ENCODE data around the gene CKM. TPM values are rescaled to one million over a fixed set of nuclear protein-coding genes. Genes with fewer than 3 reads are reported as not detected.

The CKM gene
- total RNA-seq, result not detected

GRCh38 chr19:45322744-45323281, at the start of gene CKM:
Gene CKM, minus strand, starts transcription at chr19:45322875. Its CDS starts 3,162 bp downstream, at chr19:45319713.
- H3K36me3 Mint-ChIP-seq (ENCODE audit: low read depth), result no peaks in the 10 kb centered on the region
- peaks cover 18% of the 10 kb centered on the region for H3K27me3 Mint-ChIP-seq
- no peak for DNase-seq
- POLR2A ChIA-PET, result no interaction called here
- peaks cover 2% of the 10 kb centered on the region for H3K4me1 Mint-ChIP-seq
- no peak within 1 kb of the TSS for H3K4me3 Mint-ChIP-seq
- H3K27ac Mint-ChIP-seq, result no peak within 1 kb of the TSS
- no peaks in the 10 kb centered on the region for H3K9me3 Mint-ChIP-seq
- CTCF ChIA-PET, result no interaction called here

- Mint-ChIP-seq H3K27ac (peak within 1 kb of the TSS; percentile 97), H3K27me3 (no peaks in the 10 kb centered on the region), H3K4me3 (peak within 1 kb of the TSS; percentile 89), H3K9me3 (no peaks in the 10 kb centered on the region), H3K4me1 (peaks cover 18% of the 10 kb centered on the region), H3K36me3 (ENCODE audit: low read depth) (no peaks in the 10 kb centered on the region)
- ChIA-PET POLR2A (interaction anchor here (0.7 to 1.1 kb wide), 4 partner anchors 14 to 480 kb away, joined by 3 to 4 read pairs (median 3); no protein-coding TSS in a partner anchor), CTCF (interaction anchor here (0.9 to 1.5 kb wide), 6 partner anchors 32 to 322 kb away, joined by 3 to 5 read pairs (median 3); partner anchors contain the start of genes PPP1R13L and QPCTL)
- peak; percentile 100 for DNase-seq
These were observed 47.9 kb upstream of the CKM start, which contains the start of gene ERCC2 for GRCh38 chr19:45370410-45371204. Gene ERCC2, minus strand, starts transcription at chr19:45370573. Its CDS starts 33 bp downstream, at chr19:45370540.

DNA sequence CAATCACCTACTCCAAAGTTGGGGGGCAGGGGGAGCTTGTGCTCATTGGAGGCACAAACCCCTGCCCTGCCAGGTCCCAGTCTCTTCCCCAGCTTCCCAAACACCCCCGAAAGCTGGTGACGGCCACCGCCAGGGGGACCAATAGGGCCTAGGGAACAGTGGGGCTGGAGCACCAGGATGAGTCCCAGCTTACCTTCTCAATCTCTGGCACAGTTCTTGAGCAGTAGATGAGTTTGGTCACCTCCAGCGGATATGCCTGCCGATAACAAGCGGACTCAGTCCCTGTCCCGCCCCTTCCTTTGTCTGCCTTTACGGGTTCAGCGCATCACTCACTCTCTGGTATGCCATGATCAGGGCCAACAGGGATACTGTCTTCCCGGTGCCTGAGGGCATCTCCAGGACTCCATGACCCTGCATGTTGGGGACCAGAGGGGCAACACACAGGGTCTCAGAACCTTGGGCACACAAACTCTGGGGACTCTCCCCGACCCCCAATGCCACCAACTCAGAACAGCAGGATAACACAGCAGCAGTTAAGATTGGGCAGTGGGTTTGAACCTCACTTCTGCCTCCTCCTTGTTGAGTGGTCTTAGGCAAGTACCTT, 46.2 kb upstream of the CKM start:
- Mint-ChIP-seq H3K27ac (no peak overlapping the region), H3K4me1 (peaks cover 18% of the 10 kb centered on the region), H3K36me3 (ENCODE audit: low read depth) (no peaks in the 10 kb centered on the region), H3K4me3 (peak overlapping the region; percentile 44), H3K27me3 (no peaks in the 10 kb centered on the region), H3K9me3 (no peaks in the 10 kb centered on the region)
- ChIA-PET POLR2A (no interaction called here), CTCF (no interaction called here)
- no peak for DNase-seq

DNA sequence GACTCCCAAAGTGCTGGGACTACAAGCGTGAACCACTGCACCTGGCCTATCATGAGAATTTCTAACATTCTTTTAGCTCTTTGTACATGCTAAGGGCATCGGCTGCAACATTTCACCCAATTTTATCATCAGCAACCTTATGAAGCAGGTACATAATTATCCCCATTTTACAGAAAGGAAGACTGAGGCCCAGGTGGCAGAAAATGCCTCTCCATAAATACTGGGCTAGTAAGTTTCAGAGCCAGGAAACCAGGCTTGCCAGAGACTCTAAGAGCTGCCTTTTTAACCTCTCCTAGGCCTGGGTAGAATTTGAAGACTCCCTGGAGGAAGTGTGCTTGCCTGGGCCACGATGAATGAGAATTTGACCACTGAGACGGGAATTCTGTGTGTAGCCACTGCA, 45.5 kb upstream of the CKM start:
- Mint-ChIP-seq H3K27me3 (no peaks in the 10 kb centered on the region), H3K4me3 (no peak overlapping the region), H3K27ac (no peak overlapping the region), H3K36me3 (ENCODE audit: low read depth) (no peaks in the 10 kb centered on the region), H3K9me3 (no peaks in the 10 kb centered on the region), H3K4me1 (peaks cover 18% of the 10 kb centered on the region)
- CTCF ChIA-PET, result interaction anchor here (0.6 kb wide), 1 partner anchor 33 kb away, joined by 3 read pairs; no protein-coding TSS in a partner anchor
- POLR2A ChIA-PET, result no interaction called here
- DNase-seq, result no peak

- Mint-ChIP-seq H3K27ac (no peak overlapping the region), H3K4me1 (peaks cover 8% of the 10 kb centered on the region), H3K27me3 (no peaks in the 10 kb centered on the region), H3K9me3 (no peaks in the 10 kb centered on the region), H3K36me3 (ENCODE audit: low read depth) (peaks cover 7% of the 10 kb centered on the region), H3K4me3 (no peak overlapping the region)
- ChIA-PET POLR2A (no interaction called here), CTCF (no interaction called here)
- no peak for DNase-seq
These were observed 42.0 kb upstream of the CKM start for GRCh38 chr19:45364696-45365095.

DNA sequence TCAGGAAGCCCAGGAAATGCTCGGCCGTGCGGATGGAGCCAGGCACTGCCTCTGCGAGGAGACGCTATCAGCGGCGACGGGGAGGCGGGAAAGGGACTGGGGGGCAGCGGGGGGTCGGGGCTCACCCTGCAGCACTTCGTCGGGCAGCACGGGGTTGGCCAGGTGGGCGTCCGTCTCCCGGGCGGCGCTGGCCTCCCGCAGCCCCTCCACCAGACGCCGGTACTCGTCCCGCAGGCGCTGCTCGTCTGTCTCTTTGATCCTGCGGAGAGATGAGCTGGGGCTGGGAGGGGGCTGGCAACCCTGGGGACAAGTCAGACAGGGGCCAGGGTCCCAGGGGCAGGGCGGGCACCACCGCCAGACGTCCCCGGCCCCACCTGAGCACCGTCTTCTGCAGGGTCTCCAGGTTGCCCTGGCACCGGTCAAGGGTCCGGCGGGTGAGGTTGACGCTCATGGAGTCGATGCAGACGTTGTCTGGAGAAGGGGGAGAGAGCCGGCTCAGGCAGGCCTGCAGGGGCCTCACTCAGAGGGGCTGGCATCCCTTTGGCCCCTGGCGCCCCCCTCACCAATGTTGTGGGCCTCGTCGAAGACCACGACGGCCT, 41.3 kb upstream of the CKM start:
- Mint-ChIP-seq H3K9me3 (no peaks in the 10 kb centered on the region), H3K4me3 (no peak overlapping the region), H3K27me3 (no peaks in the 10 kb centered on the region), H3K36me3 (ENCODE audit: low read depth) (peaks cover 7% of the 10 kb centered on the region), H3K27ac (no peak overlapping the region), H3K4me1 (peaks cover 6% of the 10 kb centered on the region)
- POLR2A ChIA-PET, result no interaction called here
- CTCF ChIA-PET, result no interaction called here
- DNase-seq, result no peak

GRCh38 chr19:45362291-45362690, 39.6 kb upstream of the CKM start:
- no peaks in the 10 kb centered on the region for H3K9me3 Mint-ChIP-seq
- no peak overlapping the region for H3K27ac Mint-ChIP-seq
- peaks cover 11% of the 10 kb centered on the region for H3K36me3 Mint-ChIP-seq (ENCODE audit: low read depth)
- DNase-seq, result no peak
- CTCF ChIA-PET, result no interaction called here
- H3K4me3 Mint-ChIP-seq, result no peak overlapping the region
- POLR2A ChIA-PET, result no interaction called here
- no peaks in the 10 kb centered on the region for H3K27me3 Mint-ChIP-seq
- H3K4me1 Mint-ChIP-seq, result peaks cover 2% of the 10 kb centered on the region

- Mint-ChIP-seq H3K36me3 (ENCODE audit: low read depth) (peaks cover 13% of the 10 kb centered on the region), H3K9me3 (no peaks in the 10 kb centered on the region), H3K4me3 (no peak overlapping the region), H3K27ac (no peak overlapping the region), H3K4me1 (peaks cover 2% of the 10 kb centered on the region), H3K27me3 (no peaks in the 10 kb centered on the region)
- no peak for DNase-seq
- CTCF ChIA-PET, result no interaction called here
- POLR2A ChIA-PET, result no interaction called here
These were observed 38.9 kb upstream of the CKM start for GRCh38 chr19:45361608-45362007.

DNA sequence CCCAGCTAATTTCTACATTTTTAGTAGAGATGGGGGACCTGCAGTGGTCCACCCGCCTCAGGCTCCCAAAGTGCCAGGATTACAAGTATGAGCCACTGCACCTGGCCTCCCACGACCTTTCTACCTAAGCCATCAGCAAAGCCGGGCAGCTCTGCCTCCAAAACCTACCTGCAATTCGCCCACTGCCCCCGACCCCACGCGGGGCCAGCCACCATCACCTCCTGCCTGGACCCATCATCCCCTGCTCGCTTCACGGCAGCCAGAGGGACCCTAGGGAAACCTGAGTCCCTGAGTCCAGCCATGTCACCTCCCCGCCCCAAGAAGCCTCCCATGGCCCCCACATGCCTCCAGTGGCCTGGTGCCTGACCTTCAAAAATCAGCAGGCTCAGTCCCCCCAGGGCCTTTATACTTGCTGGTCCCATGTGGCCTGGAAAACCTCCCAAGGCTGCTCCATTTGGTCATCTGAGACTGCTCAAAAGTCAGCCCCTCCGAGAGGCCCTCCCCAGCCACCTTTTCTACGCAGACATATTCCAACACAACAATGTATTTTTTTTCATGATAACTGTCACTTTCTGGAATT, 35.6 kb upstream of the CKM start:
- Mint-ChIP-seq H3K4me1 (peaks cover 2% of the 10 kb centered on the region), H3K36me3 (ENCODE audit: low read depth) (peaks cover 28% of the 10 kb centered on the region), H3K27me3 (no peaks in the 10 kb centered on the region), H3K4me3 (no peak overlapping the region), H3K27ac (no peak overlapping the region), H3K9me3 (no peaks in the 10 kb centered on the region)
- POLR2A ChIA-PET, result no interaction called here
- CTCF ChIA-PET, result no interaction called here
- DNase-seq, result no peak

DNA sequence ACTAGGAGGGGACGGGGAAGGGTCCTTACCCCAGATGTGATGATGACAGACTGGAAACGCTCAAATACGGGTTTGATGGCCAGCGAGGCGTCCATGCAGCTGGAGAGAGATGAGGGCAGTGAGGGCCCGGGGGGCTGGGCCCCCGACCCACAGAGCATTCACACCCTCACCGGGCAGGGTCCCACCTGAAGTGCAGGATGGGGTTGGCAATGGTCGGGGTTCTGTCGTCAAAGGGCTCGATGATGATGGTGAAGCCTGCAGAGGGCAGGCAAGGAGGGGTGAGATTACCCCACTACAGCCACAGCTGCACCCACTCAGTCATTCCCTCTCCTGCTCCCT, 34.7 kb upstream of the CKM start:
- ChIA-PET CTCF (no interaction called here), POLR2A (no interaction called here)
- Mint-ChIP-seq H3K27me3 (no peaks in the 10 kb centered on the region), H3K4me1 (peaks cover 2% of the 10 kb centered on the region), H3K9me3 (no peaks in the 10 kb centered on the region), H3K27ac (no peak overlapping the region), H3K4me3 (no peak overlapping the region), H3K36me3 (ENCODE audit: low read depth) (peaks cover 28% of the 10 kb centered on the region)
- no peak for DNase-seq

GRCh38 chr19:45356760-45357444, 34.2 kb upstream of the CKM start:
- DNase-seq, result no peak
- Mint-ChIP-seq H3K4me3 (no peak overlapping the region), H3K27me3 (no peaks in the 10 kb centered on the region), H3K36me3 (ENCODE audit: low read depth) (peaks cover 28% of the 10 kb centered on the region), H3K9me3 (no peaks in the 10 kb centered on the region), H3K27ac (no peak overlapping the region), H3K4me1 (peaks cover 2% of the 10 kb centered on the region)
- ChIA-PET POLR2A (no interaction called here), CTCF (no interaction called here)

DNA sequence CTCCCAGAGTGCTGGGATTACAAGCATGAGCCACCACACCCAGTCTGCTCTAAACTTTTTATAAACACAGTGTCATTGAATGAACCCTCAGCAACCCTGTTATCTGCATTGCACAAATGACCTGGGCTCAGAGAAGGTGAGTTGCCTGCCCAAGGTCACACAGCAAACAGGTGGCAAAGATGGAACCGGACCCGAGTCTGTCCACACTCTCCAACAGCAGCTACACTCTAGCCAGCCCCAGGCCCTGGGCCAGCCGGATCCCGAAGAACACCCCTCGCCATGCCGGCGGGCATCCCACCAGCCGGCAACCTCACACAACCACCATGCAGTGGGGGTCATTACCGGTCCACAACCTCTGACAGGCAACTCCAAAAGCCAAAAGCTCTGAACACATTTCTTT, 33.2 kb upstream of the CKM start:
- no peaks in the 10 kb centered on the region for H3K9me3 Mint-ChIP-seq
- no peak overlapping the region for H3K4me3 Mint-ChIP-seq
- DNase-seq, result no peak
- H3K4me1 Mint-ChIP-seq, result peaks cover 2% of the 10 kb centered on the region
- POLR2A ChIA-PET, result no interaction called here
- CTCF ChIA-PET, result no interaction called here
- H3K27ac Mint-ChIP-seq, result no peak overlapping the region
- H3K27me3 Mint-ChIP-seq, result no peaks in the 10 kb centered on the region
- H3K36me3 Mint-ChIP-seq (ENCODE audit: low read depth), result peaks cover 21% of the 10 kb centered on the region

DNA sequence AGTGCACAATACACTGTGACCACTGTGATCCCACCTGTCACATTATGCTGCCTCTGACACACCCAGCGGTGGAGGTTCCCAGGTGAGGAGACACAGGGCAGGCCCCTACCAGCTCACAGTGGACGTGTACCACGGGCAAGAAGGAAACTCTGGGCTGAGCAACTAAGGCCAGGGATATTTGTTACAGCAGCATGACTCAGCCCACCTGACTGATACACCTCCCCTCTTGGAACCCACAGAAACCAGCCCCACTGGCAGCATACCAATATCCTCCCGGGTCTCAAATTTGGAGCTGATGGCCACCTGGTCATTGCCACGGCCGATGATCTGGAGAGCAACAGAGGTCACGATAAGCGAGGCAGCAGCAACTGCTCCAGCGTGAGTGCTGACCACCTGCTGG, 32.7 kb upstream of the CKM start:
- ChIA-PET CTCF (interaction anchor here (0.7 kb wide), 1 partner anchor 124 kb away, joined by 3 read pairs; no protein-coding TSS in a partner anchor), POLR2A (no interaction called here)
- DNase-seq, result no peak
- peaks cover 2% of the 10 kb centered on the region for H3K4me1 Mint-ChIP-seq
- no peaks in the 10 kb centered on the region for H3K27me3 Mint-ChIP-seq
- H3K27ac Mint-ChIP-seq, result no peak overlapping the region
- no peaks in the 10 kb centered on the region for H3K9me3 Mint-ChIP-seq
- no peak overlapping the region for H3K4me3 Mint-ChIP-seq
- peaks cover 21% of the 10 kb centered on the region for H3K36me3 Mint-ChIP-seq (ENCODE audit: low read depth)
